ENCODE data around the gene LBH.
"Not testable (repeated sequence)": the region's sequence is repeated elsewhere in the genome, so short reads cannot be mapped to it uniquely, and the experiment has no call there.

LBH gene

DNA sequence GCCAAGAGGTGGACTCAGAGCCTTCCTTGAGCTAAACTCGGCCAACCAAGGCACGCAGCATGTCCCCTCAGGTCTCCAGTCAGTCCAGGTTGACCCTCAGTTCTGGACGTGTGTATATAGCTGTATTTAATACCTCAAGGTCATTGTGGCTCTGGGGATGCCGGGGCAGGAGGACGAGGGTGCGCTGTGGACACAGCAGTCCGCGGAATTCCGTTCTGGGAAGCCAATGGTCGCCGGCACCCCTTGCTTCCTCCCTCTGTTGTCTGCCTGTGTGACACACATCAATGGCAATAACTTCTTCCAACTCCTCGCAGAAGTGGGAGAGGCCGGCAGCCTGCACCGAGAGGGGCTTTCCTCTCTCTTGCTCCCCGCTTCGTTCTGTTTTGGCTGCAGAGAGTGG, 27.7 kb downstream of the LBH start:
- DNase-seq, result no peak

DNA sequence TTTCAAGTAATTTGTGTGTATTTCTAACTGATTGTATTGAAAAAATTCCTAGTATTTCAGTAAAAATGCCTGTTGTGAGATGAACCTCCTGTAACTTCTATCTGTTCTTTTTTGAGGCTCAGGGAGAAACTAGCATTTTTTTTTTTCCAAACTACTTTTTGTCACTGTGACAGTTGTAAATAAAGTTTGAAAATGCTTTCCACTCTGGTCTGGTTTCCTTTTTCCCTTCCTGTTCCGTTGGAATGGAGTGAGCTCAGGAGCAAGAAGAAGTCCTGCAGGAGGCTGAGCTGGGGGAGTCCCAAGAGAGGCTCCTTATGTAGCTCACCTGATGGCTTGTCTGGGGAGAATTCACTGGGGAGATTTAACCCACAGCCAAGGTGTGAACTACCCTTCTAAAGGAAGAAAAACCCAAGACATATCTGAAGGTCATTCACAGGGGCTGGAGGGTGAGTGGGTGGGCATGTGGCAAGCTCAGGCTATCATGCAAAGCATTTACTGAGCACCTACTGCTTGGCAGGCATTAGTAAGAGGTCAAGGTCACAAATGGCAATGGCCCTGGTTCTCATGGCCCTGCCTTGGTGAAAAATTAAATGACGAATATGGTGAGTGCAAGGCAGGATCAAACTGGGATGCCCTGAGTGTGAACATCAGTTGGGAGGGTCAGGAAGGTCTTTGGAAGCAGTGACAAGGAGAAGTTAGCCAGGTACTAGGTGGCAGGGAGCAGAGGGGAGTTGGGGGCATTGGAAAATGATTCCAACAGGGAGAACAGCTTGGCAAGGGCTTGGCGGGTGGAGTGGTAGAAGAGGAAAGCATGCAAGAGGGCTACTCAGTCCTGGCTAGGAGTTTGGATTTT, 28.7 kb downstream of the LBH start:
- DNase-seq, result no peak

DNA sequence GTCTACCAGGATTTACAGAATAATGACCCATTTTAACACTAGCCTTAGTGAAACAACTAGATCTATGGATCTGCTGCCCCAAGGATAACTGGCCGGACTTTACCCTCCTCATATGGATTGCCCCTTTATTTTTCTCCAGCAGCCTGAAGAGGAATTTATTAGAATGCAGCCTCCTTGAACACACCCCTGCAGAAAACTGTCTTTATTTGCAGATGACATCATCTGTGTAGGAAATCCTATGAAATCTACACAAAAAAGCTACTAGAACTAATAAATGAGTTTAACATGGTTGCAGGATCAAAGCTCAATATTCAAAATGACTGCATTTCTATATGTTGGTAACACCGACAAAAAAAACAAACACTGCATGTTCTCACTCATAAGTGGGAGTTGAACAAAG, 29.6 kb downstream of the LBH start:
- DNase-seq, result no peak

GRCh38 chr2:30261695-30262211, 30.4 kb downstream of the LBH start:
- no peak for DNase-seq

DNA sequence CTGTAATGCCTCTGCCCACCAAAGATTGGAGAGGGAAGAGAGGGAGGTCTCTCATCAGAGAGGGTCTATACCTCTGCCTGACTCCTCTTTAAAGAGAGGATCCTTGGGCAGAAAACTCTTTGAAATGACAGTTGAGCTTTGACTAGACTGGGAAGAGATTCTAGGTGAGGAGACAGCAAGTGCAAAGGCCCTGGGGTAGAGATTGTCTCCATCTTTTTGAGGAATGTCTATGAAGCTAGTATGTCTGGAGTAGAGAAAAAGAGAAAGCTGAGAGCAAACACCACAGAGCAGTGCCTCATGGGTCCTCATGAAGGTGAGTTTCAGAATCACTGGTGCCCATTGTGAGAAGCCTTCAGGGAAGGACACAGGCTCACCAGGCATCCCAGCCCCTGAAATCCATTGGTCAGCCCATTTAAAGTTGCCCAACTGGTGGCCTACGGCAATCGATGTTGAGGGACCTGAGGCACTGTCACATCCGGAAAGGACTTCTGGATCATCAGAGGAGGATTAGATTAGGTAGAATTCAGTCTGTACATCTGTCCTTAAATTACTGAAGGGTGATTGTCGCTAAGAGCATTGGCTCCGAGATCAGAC, 31.5 kb downstream of the LBH start:
- no peak for DNase-seq

DNA sequence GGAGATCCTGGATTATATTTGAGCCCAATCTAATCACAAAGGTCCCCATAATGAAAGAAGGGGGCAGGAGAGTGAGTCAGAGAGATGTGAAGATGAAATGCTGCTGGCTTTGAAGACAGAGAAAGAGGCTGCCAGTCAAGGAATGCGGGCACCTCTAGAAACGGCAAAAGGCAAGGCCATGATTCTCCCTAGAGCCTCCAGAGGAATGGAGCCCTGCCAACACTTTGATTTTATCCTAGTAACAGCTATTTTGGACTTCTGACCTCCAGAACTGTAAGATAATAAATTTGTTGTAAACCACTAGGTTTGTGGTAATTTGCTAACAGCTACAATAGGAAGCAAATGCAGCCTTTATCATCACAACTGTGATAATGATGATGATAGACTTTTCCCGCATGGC, 32.9 kb downstream of the LBH start:
- no peak for DNase-seq

DNA sequence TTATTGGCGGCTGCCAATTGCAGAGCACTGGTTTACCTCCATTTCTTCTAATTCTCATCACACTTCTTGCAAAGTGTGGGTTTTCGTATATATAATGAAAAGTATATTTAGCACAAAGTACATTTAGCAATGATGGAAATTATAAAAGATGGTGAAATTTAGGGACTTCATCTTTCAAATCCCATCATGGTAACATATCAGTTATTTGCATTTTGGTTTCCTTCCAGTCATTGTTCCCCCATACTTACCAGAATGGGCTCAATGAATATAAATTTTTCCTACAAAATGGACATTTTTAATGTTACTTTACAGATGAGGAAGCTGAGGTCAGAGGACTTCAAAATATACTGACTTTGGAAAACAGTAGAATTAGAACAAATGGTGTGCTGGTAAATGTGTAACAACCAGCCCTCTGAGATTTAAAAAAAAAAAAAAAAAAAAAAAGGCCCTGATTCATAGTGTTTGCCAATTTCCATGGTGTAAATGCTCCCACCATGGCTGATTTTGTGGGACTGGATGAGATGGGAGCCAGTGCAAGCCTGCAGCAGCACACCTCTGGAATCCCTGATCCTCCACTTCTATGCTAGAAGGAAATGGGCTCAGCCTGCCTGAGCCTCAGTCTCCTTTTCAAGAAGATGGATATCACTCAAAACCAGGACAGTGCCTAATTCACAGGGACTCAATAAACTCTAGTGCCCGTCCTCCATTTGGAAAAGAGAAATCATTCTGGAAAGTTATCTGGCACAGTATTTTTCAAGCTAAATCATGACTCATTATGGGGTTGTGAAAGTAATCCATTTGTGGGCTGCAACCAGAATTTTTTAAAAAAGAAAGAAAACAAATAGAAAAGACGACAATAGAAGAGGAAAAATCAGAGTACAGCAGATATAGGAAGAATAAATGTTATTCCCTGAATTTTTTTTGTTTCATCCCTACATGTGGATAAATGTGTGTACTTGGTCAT, 34.0 kb downstream of the LBH start:
- DNase-seq, result no peak

GRCh38 chr2:30266051-30266621, 34.8 kb downstream of the LBH start:
- no peak for DNase-seq

DNA sequence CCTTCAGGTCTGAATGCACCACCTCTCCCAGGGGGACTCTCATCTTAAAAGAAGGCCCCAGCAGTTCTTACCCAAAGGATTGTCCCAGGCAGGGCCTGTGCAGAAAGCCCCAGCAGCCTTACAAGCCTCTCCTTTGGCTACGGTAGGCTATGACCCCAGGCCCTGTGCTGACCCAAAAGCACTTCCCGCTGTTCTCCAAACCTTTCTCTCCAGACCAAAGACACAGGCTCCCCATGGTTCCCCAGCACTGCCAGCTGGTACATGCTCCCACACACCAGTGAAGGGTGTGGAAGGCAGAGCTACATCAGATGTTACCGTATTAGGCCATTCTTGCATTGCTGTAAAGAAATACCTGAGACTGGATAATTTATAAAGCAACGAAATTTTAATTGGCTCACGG, 35.4 kb downstream of the LBH start:
- DNase-seq, result no peak

DNA sequence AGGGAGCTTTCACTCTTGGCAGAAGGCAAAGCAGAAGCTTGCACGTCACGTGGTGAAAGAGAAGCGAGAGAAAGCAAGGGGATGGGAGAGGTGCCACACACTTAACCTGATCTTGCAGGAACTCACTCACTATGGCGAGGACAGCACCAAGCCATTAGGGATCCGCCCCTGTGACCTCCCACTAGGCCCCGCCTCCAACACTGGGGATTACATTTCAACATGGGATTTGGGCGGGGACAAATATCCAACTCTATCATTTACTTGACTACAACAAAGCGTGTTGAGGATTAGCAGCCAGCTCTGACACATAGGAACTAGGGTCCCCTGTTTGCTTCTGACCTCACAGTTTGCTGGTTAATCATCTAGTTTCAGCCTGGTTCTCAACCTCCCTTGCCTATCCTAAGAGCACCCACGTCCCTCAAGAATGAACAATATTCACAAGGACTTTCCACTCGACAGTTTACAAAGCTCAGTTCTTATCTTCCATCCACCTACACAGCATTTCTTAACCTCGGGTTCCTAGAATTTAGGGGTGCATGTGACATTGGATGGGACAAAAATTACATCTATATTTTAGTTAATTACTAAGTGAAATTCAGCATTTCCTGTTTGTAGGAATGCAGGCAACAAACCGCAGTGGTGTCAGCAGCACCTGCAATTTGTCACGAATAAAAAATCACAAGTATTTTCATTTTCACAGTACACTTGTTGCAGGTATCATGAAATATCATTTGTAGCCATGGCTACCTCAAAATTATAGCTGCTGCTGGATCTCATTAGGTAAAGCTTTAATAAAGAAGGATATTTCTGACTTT, 36.0 kb downstream of the LBH start:
- no peak for DNase-seq

DNA sequence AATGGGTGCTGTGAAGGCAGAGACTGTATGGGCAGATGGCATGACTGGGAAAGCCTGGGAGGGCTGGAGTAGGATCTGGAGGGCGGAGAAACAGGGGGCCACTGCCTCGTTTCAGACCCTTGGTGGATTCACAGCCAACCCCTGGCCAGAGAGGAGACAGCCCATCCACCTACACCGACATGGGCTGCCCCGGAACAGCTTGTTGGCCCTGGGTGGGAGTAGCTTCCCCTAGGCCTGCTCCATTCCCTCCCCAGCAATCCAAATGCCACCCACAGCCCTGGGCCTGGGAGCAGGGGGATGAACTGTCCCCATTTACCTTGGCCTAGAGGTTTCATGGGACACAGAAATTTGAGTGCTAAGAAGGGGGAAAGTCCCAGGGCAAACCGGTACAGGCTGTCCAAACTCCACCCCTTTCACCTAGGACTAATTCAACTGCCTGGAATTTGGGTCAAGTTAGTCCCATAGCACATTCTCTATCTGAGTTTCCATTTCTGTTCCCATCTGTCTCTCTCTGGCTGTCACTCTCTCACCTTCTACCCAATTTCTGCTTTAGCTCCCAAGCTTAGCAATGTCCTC, 37.0 kb downstream of the LBH start:
- DNase-seq, result no peak

- DNase-seq, result not testable (repeated sequence)
Measured at GRCh38 chr2:30269114-30269770, 37.9 kb downstream of the LBH start.

GRCh38 chr2:30269771-30270145, 38.4 kb downstream of the LBH start:
- DNase-seq, result no peak

DNA sequence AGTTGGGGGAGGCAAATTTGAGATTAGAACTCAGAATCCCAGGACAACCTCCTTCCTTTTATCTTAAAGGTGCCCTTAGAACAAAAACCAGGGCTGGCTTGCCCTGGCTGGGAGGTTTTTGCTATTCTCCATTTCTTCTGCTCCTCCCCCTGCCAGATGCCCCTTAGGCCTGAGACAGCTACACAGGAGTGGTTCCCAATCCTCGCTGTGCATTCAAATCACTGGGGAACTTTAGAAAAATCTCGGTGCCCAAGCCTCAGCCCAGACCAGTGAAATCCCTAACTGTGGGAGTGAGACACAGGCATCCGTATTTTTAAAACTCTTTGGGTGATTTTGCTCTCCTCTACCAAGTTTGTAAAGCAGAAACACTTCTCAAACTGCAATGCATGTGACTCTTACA, 38.8 kb downstream of the LBH start:
- no peak for DNase-seq

DNA sequence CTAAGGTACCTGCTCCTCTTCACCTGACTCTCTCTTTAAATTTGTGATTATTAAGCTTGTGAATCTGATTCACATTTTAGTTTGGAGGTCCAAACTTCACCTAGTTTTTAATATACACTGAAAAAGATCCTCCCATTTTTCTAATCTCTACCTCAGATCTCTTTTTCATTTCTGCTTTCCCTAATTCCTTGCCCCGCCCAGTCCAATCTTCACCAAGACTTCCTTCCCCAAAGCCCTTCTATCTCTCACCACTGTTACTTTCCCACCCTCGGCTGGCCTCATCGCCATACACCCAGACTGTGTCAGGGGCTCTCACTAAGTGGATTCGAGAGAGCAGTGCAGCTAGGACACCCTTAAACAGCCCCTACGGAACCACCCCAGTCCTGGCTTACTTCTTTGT, 40.0 kb downstream of the LBH start:
- DNase-seq, result no peak

DNA sequence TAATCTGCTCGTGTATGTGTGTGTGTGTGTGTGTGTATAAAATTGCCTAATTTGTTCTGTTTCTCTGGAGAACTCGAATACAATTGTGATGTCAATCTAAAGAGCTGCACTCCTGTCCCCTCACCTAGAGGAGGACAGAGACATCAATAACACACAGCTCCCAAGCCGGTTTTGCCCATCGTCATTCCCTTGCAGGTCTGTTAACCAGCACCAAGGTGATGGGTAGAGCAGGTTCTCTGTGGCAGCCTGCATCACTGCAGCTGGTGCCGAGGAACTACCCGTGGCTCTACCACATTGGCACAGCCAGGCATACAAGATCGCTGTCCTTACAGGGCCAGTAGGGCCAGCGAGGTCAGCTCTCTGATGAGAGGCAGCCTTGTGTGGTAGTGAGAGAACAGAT, 41.0 kb downstream of the LBH start:
- no peak for DNase-seq

GRCh38 chr2:30272761-30273573, 41.6 kb downstream of the LBH start:
- DNase-seq, result peak; percentile 17 to 59

DNA sequence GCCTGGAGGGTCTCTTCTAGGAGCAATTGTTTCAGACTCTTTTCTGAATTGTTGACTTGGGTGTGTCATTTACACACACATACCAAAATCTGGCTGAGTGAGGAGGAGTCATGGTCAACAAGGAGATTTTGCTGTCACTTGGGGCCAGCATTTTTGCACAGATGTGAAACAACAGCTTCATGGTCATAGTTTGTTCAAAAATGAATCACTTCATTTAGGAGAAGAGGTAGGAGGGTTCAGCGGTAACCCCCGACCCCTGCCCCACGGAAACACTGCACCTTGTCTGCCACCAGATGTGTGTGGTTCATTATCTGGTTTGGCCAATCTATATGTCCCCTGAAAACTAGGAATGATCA, 42.2 kb downstream of the LBH start:
- no peak for DNase-seq

DNA sequence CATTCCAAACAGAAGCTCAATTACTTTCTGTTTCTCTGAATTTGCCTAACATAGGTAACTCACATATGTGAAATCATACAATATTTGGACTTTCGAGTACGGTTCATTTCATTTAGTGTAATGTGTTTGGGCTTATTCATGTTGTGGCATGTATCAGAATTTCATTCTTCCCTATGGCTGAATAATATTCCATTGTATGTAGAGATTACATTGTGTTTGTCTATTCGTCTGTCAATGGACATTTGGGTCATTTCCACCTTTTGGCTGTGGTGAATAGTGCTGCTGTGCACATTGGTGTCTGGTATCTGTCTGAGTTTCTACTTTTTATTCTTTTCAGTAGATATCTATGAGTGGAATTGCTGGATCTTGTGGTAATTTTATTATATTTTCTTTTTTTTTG, 43.9 kb downstream of the LBH start:
- DNase-seq, result no peak

DNA sequence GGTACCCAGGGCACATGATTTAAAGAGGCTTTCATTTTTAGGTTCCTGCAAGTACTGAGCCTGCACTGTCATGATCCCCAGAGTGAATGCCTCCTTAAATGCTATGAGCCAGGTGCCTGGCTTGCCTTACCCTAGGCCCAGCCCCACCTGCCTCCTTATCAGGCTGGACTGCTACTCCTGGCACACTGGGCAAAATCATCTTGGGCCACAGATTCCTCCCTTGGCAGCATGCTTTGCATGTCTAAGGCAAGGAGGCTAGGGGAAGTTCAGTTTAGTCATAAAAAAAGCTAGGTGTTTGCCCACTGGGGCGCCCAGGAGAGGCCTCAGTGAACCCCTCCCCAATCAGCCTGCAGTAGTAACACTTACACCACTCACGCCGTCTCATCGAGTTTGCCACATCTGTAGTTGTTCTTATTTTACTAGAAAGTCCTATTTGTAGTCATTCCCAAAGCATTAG, 45.1 kb downstream of the LBH start:
- no peak for DNase-seq
